Endothelial cell of umbilical vein (primary cell): ENCODE results near the gene ACTR8. TPM values are rescaled to one million over a fixed set of nuclear protein-coding genes. Genes with fewer than 3 reads are reported as not detected.

ENCODE experiments used
- BruUV-seq: library from RNA; stranded (reverse); fragments of 400-500 nt; replicated peaks from 2 replicates; lab custom pipeline; 2021; lab: Mats Ljungman, UMichigan
- CTCF ChIA-PET: fragments of 300-600, 350-600 bp; sonication (Branson Sonifier 250); formaldehyde crosslinking; loops from one replicate; lab custom pipeline; 2021; ENCODE audit warnings: antibody characterized with exemption, inconsistent platforms; lab: Charles Lee
- POLR2A ChIA-PET: fragments of 300-600, 350-600 bp; sonication (Branson Sonifier 250); formaldehyde crosslinking; loops from one replicate; lab custom pipeline; 2021; ENCODE audit warnings: antibody characterized with exemption, inconsistent platforms; lab: Charles Lee
- DNase-seq: peaks from one replicate; pipeline ENCODE4 v3.0.0-alpha.2; 2011; ENCODE audit warnings: low read depth, low spot score
- FAIRE-seq: peaks from 2 replicates; lab custom pipeline; 2011; peaks lifted over from hg19 to GRCh38; lab: Jason Lieb, UNC
- H2AFZ ChIP-seq: 2 replicates; pipeline ENCODE4 v1.6.0; 2012; ENCODE audit warnings: low read depth, low read length, control low read depth, inconsistent platforms
- H3K27ac ChIP-seq: 2 replicates; pipeline ENCODE4 v1.5.1; 2011; ENCODE audit warnings: low read depth, mild to moderate bottlenecking, control low read depth, low read length, moderate library complexity; ENCODE audit not compliant: insufficient read depth
- H3K27me3 ChIP-seq, 2 experiments: 2 replicates each; pipeline versions ENCODE4 v1.6.0 to v1.6.1; 2011; ENCODE audit warnings: low read length in 2 of 2, mixed read lengths in 1 of 2; ENCODE audit not compliant: control insufficient read depth in 2 of 2, insufficient read depth in 2 of 2
- H3K36me3 ChIP-seq, 2 experiments: 2 replicates in 1 of 2; 3 replicates in 1 of 2; pipeline ENCODE4 v1.5.1; 2011; ENCODE audit warnings: low read length in 2 of 2, mild to moderate bottlenecking in 1 of 2, moderate library complexity in 1 of 2; ENCODE audit not compliant: control insufficient read depth in 2 of 2, insufficient read depth in 2 of 2; ENCODE audit errors: extremely low read depth in 1 of 2
- H3K4me1 ChIP-seq: 3 replicates; pipeline ENCODE4 v1.5.1; 2011; ENCODE audit warnings: mild to moderate bottlenecking, low read length; ENCODE audit not compliant: control insufficient read depth, insufficient read depth; ENCODE audit errors: extremely low read depth
- H3K4me2 ChIP-seq: 2 replicates; pipeline ENCODE4 v1.6.1; 2011; ENCODE audit warnings: low read length, control low read depth, mixed read lengths; ENCODE audit not compliant: insufficient read depth
- H3K4me3 ChIP-seq, 3 experiments: fragments of 200-600 bp in 1 of 3; sonication (generic), shearing (Covaris generic) in 1 of 3; replicated peaks in 1 of 3; 2 replicates each; pipeline ENCODE4 v1.5.1; 2011 to 2016; ENCODE audit warnings: control low read depth in 3 of 3, low read length in 3 of 3, mild to moderate bottlenecking in 2 of 3, inconsistent platforms in 1 of 3, low read depth in 1 of 3, moderate library complexity in 1 of 3; ENCODE audit not compliant: insufficient read depth in 1 of 3
- H3K79me2 ChIP-seq: 2 replicates; pipeline ENCODE4 v1.6.0; 2012; ENCODE audit warnings: low read length, inconsistent platforms; ENCODE audit not compliant: control insufficient read depth, insufficient read depth
- H3K9ac ChIP-seq: replicated peaks from 2 replicates; pipeline ENCODE3; 2011; ENCODE audit warnings: low read length, control low read depth; ENCODE audit not compliant: insufficient read depth; ENCODE audit errors: extremely low read depth
- H3K9me1 ChIP-seq: replicated peaks from 3 replicates; pipeline ENCODE4 v1.6.0; 2011; ENCODE audit warnings: mild to moderate bottlenecking, low read length; ENCODE audit not compliant: control insufficient read depth, insufficient read depth; ENCODE audit errors: extremely low read depth
- H3K9me3 ChIP-seq: replicated peaks from 2 replicates; pipeline ENCODE4 v1.5.1; 2012; ENCODE audit warnings: low read length, inconsistent platforms; ENCODE audit not compliant: control insufficient read depth, insufficient read depth
- H4K20me1 ChIP-seq: replicated peaks from 2 replicates; pipeline ENCODE3; 2011; ENCODE audit warnings: mild to moderate bottlenecking, low read length; ENCODE audit not compliant: control insufficient read depth, insufficient read depth; ENCODE audit errors: extremely low read depth
- CTCF ChIP-seq, 2 donors: IDR thresholded peaks; 1 replicate in 1 of 2; 2 replicates in 1 of 2; pipeline ENCODE4 v1.5.1; 2011; ENCODE audit warnings: low read length in 2 of 2, mild to moderate bottlenecking in 2 of 2, moderate library complexity in 2 of 2, control low read depth in 1 of 2, inconsistent platforms in 1 of 2, low read depth in 1 of 2; ENCODE audit not compliant: insufficient read depth in 1 of 2; ENCODE audit errors: extremely low read depth in 1 of 2
- EZH2 ChIP-seq: IDR thresholded peaks from 2 replicates; pipeline ENCODE4 v1.6.1; 2012; ENCODE audit warnings: borderline replicate concordance, low read depth, mild to moderate bottlenecking, moderate library complexity, low read length, inconsistent platforms; ENCODE audit not compliant: severe bottlenecking
- FOS ChIP-seq: IDR thresholded peaks from 2 replicates; pipeline ENCODE4 v1.6.1; 2011; ENCODE audit warnings: mild to moderate bottlenecking, low read length, moderate library complexity, borderline replicate concordance; ENCODE audit not compliant: insufficient read depth
- GATA2 ChIP-seq: IDR thresholded peaks from 2 replicates; pipeline ENCODE4 v1.7.0; 2011; ENCODE audit warnings: low read depth, mild to moderate bottlenecking, moderate library complexity, mixed read lengths, low read length; ENCODE audit not compliant: insufficient read length, insufficient read depth
- JUN ChIP-seq: IDR thresholded peaks from 2 replicates; pipeline ENCODE4 v1.6.1; 2011; ENCODE audit warnings: borderline replicate concordance, low read depth; ENCODE audit not compliant: insufficient read length, insufficient read depth
- MAX ChIP-seq: IDR thresholded peaks from 2 replicates; pipeline ENCODE4 v1.6.1; 2011; ENCODE audit not compliant: insufficient read depth, insufficient read length
- MYC ChIP-seq: IDR thresholded peaks from one replicate; pipeline ENCODE4 v1.6.1; 2011; ENCODE audit warnings: mild to moderate bottlenecking, low read depth, low read length
- POLR2A ChIP-seq: IDR thresholded peaks from 2 replicates; pipeline ENCODE4 v1.6.1; 2012; ENCODE audit warnings: low read depth, mild to moderate bottlenecking, control low read depth, low read length
- POLR2AphosphoS5 ChIP-seq: IDR thresholded peaks from 2 replicates; pipeline ENCODE4 v1.6.1; 2012; ENCODE audit warnings: low read depth, mild to moderate bottlenecking, control low read depth, low read length, moderate library complexity; ENCODE audit not compliant: insufficient read depth
- dilution Hi-C: fragments of 300-500 bp; cut with MboI; formaldehyde crosslinking; loops from one replicate; pipeline ENCODE4 v1.15.0; 2019; ENCODE audit warnings: low sequenced_read_pairs; ENCODE audit not compliant: extremely low pct_ligation_motif_present
- intact Hi-C: fragments of 100-400 bp; cut with micrococcal nuclease; formaldehyde crosslinking; loops from one replicate; pipeline ENCODE4 v1.10.0; 2022
- polyA plus RNA-seq, 4 experiments: library from polyadenylated mRNA; depleted of rRNA in 3 of 4; stranded (reverse) in 3 of 4; unstranded in 1 of 4; fragments of >200 nt; gene quantifications; 2 replicates each; pipeline versions ENCODE4 v1.2.1 to v1.2.3, GENCODE V29; 2011 to 2012; ENCODE audit warnings: missing spikeins in 1 of 4
- total RNA-seq: library from RNA; stranded (reverse); gene quantifications from 2 replicates; pipeline ENCODE4 v1.2.3, GENCODE V29; 2021

ACTR8 gene
- total and polyA plus RNA-seq, 2 donors (not counting 3 experiments of a cell fraction or from before 2014, with no cell fraction given): 14.4 to 42.0 TPM

GRCh38 chr3:53865732-53866499 is 16.0 kb downstream of the ACTR8 start:
- intact Hi-C loops: no loop called here
- no TSS peak for BruUV-seq
- Histone ChIP-seq H3K27ac (no peak overlapping the region), H4K20me1 (no peaks in the 10 kb centered on the region), H3K79me2 (no peaks in the 10 kb centered on the region), H3K9ac (no peak overlapping the region), H2AFZ (no peak overlapping the region), H3K27me3 (no peaks in the 10 kb centered on the region), H3K9me1 (no peaks in the 10 kb centered on the region), H3K4me2 (no peak overlapping the region), H3K4me3 (no peak overlapping the region), H3K9me3 (no peaks in the 10 kb centered on the region), H3K4me1 (no peaks in the 10 kb centered on the region), H3K36me3 (peaks cover 25 to 36% of the 10 kb centered on the region in 2 experiments)
- ChIA-PET POLR2A (no interaction called here), CTCF (no interaction called here)
- DNase-seq (no peak), FAIRE-seq (no peak)
- TF ChIP-seq GATA2: no peak
- TF ChIP-seq MAX: no peak
- TF ChIP-seq EZH2: no peak
- TF ChIP-seq JUN: no peak
- TF ChIP-seq CTCF (IDR thresholded peaks at IDR 0.05; ENCODE audit: extremely low read depth in 1 of 2, insufficient read depth in 1 of 2, low read depth in 1 of 2, low read length in 2 of 2): no peak
- no peak for TF ChIP-seq MYC
- no peak for TF ChIP-seq POLR2AphosphoS5
- TF ChIP-seq FOS: no peak
- TF ChIP-seq POLR2A: no peak
- dilution Hi-C loops: no loop called here
